ENCODE data around the gene ITGA6.

ITGA6 gene

GRCh38 chr2:172399765-172400164 lies 27.6 kb upstream of the ITGA6 start:
- no peak for TF ChIP-seq TAF1 (IDR thresholded peaks at IDR 0.05; ENCODE audit: low read depth, low read length)
- TF ChIP-seq SPI1 (IDR thresholded peaks at IDR 0.05; ENCODE audit: low read depth, low read length) = no peak
- no peak for DNase-seq (ENCODE audit: insufficient read length, low spot score)
- FAIRE-seq = no peak

GRCh38 chr2:172402198-172402597 lies 25.2 kb upstream of the ITGA6 start:
- DNase-seq (ENCODE audit: insufficient read length, low spot score) = no peak
- TF ChIP-seq PAX5 (IDR thresholded peaks at IDR 0.05; ENCODE audit: insufficient read depth, low read length, severe bottlenecking) (no peak), POLR2AphosphoS5 (IDR thresholded peaks at IDR 0.05; ENCODE audit: low read depth, low read length) (no peak), TAF1 (IDR thresholded peaks at IDR 0.05; ENCODE audit: low read depth, low read length) (no peak), POU2F2 (IDR thresholded peaks at IDR 0.05; ENCODE audit: low read depth, low read length) (no peak), POLR2A (IDR thresholded peaks at IDR 0.05; ENCODE audit: low read depth, low read length) (no peak), SPI1 (IDR thresholded peaks at IDR 0.05; ENCODE audit: low read depth, low read length) (no peak)
- FAIRE-seq = no peak

DNA sequence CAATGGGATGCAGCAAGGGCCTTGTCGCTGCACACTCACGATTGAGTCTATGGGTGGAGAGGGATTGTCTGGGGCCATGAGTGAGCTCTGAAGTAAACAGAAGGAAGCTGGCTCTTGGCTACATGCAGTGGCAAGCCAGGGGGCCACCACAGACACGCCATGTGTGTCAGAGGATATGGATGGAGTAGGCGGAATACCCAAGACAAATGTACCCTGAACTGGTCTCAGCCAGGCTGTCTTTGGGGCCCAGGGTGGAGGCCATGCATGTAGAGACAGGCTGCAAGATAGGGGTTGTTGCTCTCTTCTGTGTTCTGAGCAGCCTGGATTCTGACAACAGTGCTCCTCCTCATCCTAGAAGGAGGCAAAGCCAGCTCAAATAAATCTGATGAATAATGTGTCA lies 24.0 kb upstream of the ITGA6 start:
- DNase-seq (ENCODE audit: insufficient read length, low spot score) (no peak), FAIRE-seq (no peak)
- TF ChIP-seq POLR2A (IDR thresholded peaks at IDR 0.05; ENCODE audit: low read depth, low read length) = no peak

DNA sequence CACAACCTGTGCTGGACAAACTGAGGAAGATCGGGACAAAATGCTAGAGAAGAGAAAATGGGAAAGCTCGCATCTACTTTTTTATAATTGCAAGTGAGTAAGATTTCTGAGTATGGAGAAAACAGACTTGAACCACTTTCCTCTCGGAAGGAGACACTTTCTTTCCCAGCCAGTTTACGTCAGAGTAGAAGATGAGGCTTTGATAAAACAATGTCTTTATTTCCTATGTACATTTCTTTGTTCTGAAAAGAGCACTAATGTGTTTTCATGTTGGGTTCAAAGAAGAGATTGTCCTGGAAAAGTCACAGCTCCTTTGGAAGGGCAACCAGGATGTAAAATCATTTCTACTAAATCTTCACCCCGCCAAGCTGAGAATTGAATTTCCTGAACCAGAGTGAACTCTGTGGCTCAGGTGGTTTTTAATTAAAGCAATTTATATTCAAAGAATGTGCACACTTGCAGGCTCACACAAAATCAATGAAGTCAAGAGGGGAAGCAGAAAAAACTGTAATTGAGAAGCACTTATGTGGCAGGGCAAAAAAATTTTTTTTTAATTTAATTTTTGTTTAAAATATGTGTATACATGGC lies 23.4 kb upstream of the ITGA6 start:
- FAIRE-seq = no peak
- TF ChIP-seq PAX5 (IDR thresholded peaks at IDR 0.05; ENCODE audit: insufficient read depth, low read length, severe bottlenecking) (no peak), POLR2AphosphoS5 (IDR thresholded peaks at IDR 0.05; ENCODE audit: low read depth, low read length) (no peak), TAF1 (IDR thresholded peaks at IDR 0.05; ENCODE audit: low read depth, low read length) (no peak), POLR2A (IDR thresholded peaks at IDR 0.05; ENCODE audit: low read depth, low read length) (no peak), POU2F2 (IDR thresholded peaks at IDR 0.05; ENCODE audit: low read depth, low read length) (no peak), SPI1 (IDR thresholded peaks at IDR 0.05; ENCODE audit: low read depth, low read length) (no peak)
- no peak for DNase-seq (ENCODE audit: insufficient read length, low spot score)

GRCh38 chr2:172404824-172405223 lies 22.6 kb upstream of the ITGA6 start:
- DNase-seq (ENCODE audit: insufficient read length, low spot score) (no peak), FAIRE-seq (no peak)
- no peak for TF ChIP-seq POLR2A (IDR thresholded peaks at IDR 0.05; ENCODE audit: low read depth, low read length)

DNA sequence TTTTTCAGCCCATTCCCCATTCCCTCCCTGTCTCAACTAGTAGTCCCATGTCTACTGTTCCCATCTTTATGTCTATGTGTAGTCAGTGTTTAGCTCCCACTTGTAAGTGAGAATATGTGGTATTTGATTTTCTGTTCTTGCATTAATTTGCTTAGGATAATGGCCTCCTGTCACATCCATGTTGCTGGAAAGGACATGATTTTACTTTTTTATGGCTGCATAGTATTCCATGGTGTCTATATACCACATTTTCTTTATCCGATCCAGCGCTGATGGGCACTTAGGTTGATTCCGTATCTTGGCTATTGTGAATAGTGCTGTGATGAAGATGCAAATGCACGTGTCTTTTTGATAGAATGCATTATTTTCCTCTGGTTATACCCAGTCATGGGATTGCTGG lies 21.7 kb upstream of the ITGA6 start:
- DNase-seq (ENCODE audit: insufficient read length, low spot score) (no peak), FAIRE-seq (no peak)
- TF ChIP-seq POLR2AphosphoS5 (IDR thresholded peaks at IDR 0.05; ENCODE audit: low read depth, low read length) = no peak
- TF ChIP-seq PAX5 (IDR thresholded peaks at IDR 0.05; ENCODE audit: insufficient read depth, low read length, severe bottlenecking) = no peak
- TF ChIP-seq TAF1 (IDR thresholded peaks at IDR 0.05; ENCODE audit: low read depth, low read length) = no peak

GRCh38 chr2:172408143-172408766 lies 19.1 kb upstream of the ITGA6 start:
- FAIRE-seq = no peak
- DNase-seq (ENCODE audit: insufficient read length, low spot score) = no peak
- TF ChIP-seq PAX5 (IDR thresholded peaks at IDR 0.05; ENCODE audit: insufficient read depth, low read length, severe bottlenecking) = no peak
- TF ChIP-seq POLR2A (IDR thresholded peaks at IDR 0.05; ENCODE audit: low read depth, low read length) = no peak
- no peak for TF ChIP-seq SPI1 (IDR thresholded peaks at IDR 0.05; ENCODE audit: low read depth, low read length)
- TF ChIP-seq POLR2AphosphoS5 (IDR thresholded peaks at IDR 0.05; ENCODE audit: low read depth, low read length) = no peak
- TF ChIP-seq POU2F2 (IDR thresholded peaks at IDR 0.05; ENCODE audit: low read depth, low read length) = no peak
- no peak for TF ChIP-seq TAF1 (IDR thresholded peaks at IDR 0.05; ENCODE audit: low read depth, low read length)

DNA sequence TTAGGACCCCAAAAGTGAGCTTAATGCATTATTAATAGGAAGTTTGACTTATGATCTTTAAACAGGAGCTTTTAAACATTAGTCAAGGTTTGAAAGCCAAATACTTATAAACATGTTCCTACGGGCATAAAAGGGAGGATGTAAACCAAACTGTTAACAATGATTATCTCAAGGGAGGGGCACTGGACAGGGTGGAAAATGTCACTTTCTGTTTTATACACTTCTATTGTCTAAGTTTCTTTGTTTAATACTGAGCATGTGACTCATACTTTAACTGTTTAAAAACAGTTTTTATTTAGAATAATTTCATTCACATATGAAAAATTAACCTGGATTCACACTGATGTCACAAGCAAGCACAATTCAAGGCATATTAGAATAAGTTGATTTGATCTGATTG lies 18.3 kb upstream of the ITGA6 start:
- TF ChIP-seq TAF1 (IDR thresholded peaks at IDR 0.05; ENCODE audit: low read depth, low read length) = no peak
- no peak for TF ChIP-seq POLR2AphosphoS5 (IDR thresholded peaks at IDR 0.05; ENCODE audit: low read depth, low read length)
- TF ChIP-seq POU2F2 (IDR thresholded peaks at IDR 0.05; ENCODE audit: low read depth, low read length) = no peak
- TF ChIP-seq PAX5 (IDR thresholded peaks at IDR 0.05; ENCODE audit: insufficient read depth, low read length, severe bottlenecking) = no peak
- no peak for TF ChIP-seq SPI1 (IDR thresholded peaks at IDR 0.05; ENCODE audit: low read depth, low read length)
- TF ChIP-seq POLR2A (IDR thresholded peaks at IDR 0.05; ENCODE audit: low read depth, low read length) = no peak
- FAIRE-seq (no peak), DNase-seq (ENCODE audit: insufficient read length, low spot score) (no peak)

DNA sequence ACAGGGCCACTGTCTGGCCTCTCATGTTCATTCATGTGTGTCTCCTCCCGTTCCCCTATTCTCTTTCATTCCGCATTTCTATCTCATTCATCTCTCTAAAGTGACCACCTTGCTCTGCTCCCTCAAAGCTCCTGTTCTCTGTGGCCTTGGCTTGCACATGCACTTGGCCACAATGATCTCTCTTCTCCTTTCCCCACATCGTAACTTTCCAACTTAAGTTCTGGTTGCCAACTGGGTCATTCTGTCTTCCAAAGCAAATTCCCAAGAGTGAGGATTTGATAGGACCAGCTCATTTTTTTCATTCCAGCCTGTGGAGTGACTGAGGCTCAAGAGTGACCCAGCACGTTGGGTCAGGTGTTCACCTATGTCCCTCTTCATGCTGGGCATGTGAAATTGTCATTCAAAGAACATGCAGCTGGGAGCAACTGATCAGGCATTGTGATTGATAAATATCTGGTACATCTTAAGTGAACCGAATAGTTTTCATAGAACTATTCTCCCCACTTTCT lies 14.3 kb upstream of the ITGA6 start:
- no peak for TF ChIP-seq POU2F2 (IDR thresholded peaks at IDR 0.05; ENCODE audit: low read depth, low read length)
- TF ChIP-seq POLR2A (IDR thresholded peaks at IDR 0.05; ENCODE audit: low read depth, low read length) = no peak
- no peak for TF ChIP-seq SPI1 (IDR thresholded peaks at IDR 0.05; ENCODE audit: low read depth, low read length)
- TF ChIP-seq TAF1 (IDR thresholded peaks at IDR 0.05; ENCODE audit: low read depth, low read length) = no peak
- no peak for TF ChIP-seq PAX5 (IDR thresholded peaks at IDR 0.05; ENCODE audit: insufficient read depth, low read length, severe bottlenecking)
- TF ChIP-seq POLR2AphosphoS5 (IDR thresholded peaks at IDR 0.05; ENCODE audit: low read depth, low read length) = no peak
- no peak for FAIRE-seq
- no peak for DNase-seq (ENCODE audit: insufficient read length, low spot score)

DNA sequence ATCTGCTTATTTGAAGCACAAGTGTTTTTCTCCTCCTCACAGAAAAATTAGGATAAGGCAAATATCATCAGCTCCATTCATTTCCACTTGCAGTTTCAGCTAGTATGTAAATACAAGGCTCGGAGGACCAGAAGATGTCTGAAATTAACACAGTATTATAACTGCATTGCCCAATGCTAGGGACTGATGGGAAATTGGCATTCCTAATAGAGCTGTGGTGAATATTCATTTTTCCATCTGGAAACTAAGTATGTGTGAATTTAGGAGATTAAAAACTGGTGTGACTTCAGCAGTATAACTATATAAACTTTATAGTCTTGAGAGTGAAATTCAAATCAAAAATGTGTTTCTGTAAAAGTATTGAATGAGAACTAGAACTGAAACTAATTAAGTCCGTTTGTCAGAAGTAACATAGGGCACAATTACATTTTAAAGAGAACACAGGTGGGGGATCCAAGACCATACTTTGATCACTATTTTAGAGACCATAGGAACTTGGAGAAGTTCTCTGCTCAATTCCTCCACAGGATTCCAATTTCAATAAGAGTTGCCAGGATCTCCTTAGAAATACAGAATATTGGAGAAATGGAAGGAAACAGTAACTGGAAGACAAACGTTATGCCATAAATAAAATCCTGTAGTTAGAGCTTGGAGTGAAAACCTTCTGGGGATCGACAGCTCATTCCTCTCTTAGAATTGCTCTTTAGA lies 12.1 kb upstream of the ITGA6 start:
- TF ChIP-seq POU2F2 (IDR thresholded peaks at IDR 0.05; ENCODE audit: low read depth, low read length) (no peak), TAF1 (IDR thresholded peaks at IDR 0.05; ENCODE audit: low read depth, low read length) (no peak), POLR2AphosphoS5 (IDR thresholded peaks at IDR 0.05; ENCODE audit: low read depth, low read length) (no peak), SPI1 (IDR thresholded peaks at IDR 0.05; ENCODE audit: low read depth, low read length) (no peak), POLR2A (IDR thresholded peaks at IDR 0.05; ENCODE audit: low read depth, low read length) (no peak), PAX5 (IDR thresholded peaks at IDR 0.05; ENCODE audit: insufficient read depth, low read length, severe bottlenecking) (no peak)
- no peak for FAIRE-seq
- no peak for DNase-seq (ENCODE audit: insufficient read length, low spot score)
